ENCODE data around the gene TNFRSF25.

The TNFRSF25 gene

GRCh38 chr1:6417961-6418667 lies 47.9 kb downstream of the TNFRSF25 start:
- WGBS: 82% methylated on average over 8 of the region's 8 CpGs
- H3K4me1 ChIP-seq (ENCODE audit: insufficient read depth, low read length): peaks cover 14% of the 10 kb centered on the region; the same call in 1 of the 2 replicates

GRCh38 chr1:6416906-6417305 lies 49.1 kb downstream of the TNFRSF25 start:
- Histone ChIP-seq H3K4me3 (ENCODE audit: low read length) (no peak overlapping the region), H3K4me1 (ENCODE audit: insufficient read depth, low read length) (peaks cover 14% of the 10 kb centered on the region; the same call in 1 of the 2 replicates), H3K36me3 (ENCODE audit: insufficient read depth, low read length) (no peaks in the 10 kb centered on the region), H3K27ac (ENCODE audit: low read depth, low read length) (no peak overlapping the region), H3K9me3 (ENCODE audit: insufficient read depth, low read depth, low read length) (no peaks in the 10 kb centered on the region), H3K9ac (ENCODE audit: low read depth, low read length) (no peak overlapping the region), H3K27me3 (ENCODE audit: insufficient read depth, low read length) (peaks cover 90% of the 10 kb centered on the region)
- 94% methylated on average over 5 of the region's 5 CpGs for WGBS

More at GRCh38 chr1:6417961-6418667, 47.9 kb downstream of the TNFRSF25 start:
- Histone ChIP-seq H3K36me3 (ENCODE audit: insufficient read depth, low read length) (no peaks in the 10 kb centered on the region), H3K9ac (ENCODE audit: low read depth, low read length) (no peak overlapping the region), H3K27ac (ENCODE audit: low read depth, low read length) (no peak overlapping the region), H3K27me3 (ENCODE audit: insufficient read depth, low read length) (peaks cover 97% of the 10 kb centered on the region), H3K9me3 (ENCODE audit: insufficient read depth, low read depth, low read length) (no peaks in the 10 kb centered on the region), H3K4me3 (ENCODE audit: low read length) (no peak overlapping the region)

- Histone ChIP-seq H3K4me1 (ENCODE audit: insufficient read depth, low read length) (peaks cover 14% of the 10 kb centered on the region; the same call in 1 of the 2 replicates), H3K4me3 (ENCODE audit: low read length) (no peak overlapping the region), H3K27me3 (ENCODE audit: insufficient read depth, low read length) (peaks cover 86% of the 10 kb centered on the region), H3K9ac (ENCODE audit: low read depth, low read length) (no peak overlapping the region), H3K27ac (ENCODE audit: low read depth, low read length) (no peak overlapping the region), H3K36me3 (ENCODE audit: insufficient read depth, low read length) (no peaks in the 10 kb centered on the region), H3K9me3 (ENCODE audit: insufficient read depth, low read depth, low read length) (no peaks in the 10 kb centered on the region)
- WGBS: 81% methylated on average over 8 of the region's 8 CpGs
These were observed 49.7 kb downstream of the TNFRSF25 start for GRCh38 chr1:6416295-6416656.

- 82% methylated on average over 17 of the region's 17 CpGs for WGBS
- Histone ChIP-seq H3K4me1 (ENCODE audit: insufficient read depth, low read length) (peaks cover 9% of the 10 kb centered on the region; the same call in 1 of the 2 replicates), H3K27me3 (ENCODE audit: insufficient read depth, low read length) (peaks cover 78% of the 10 kb centered on the region), H3K9me3 (ENCODE audit: insufficient read depth, low read depth, low read length) (no peaks in the 10 kb centered on the region), H3K4me3 (ENCODE audit: low read length) (no peak overlapping the region), H3K9ac (ENCODE audit: low read depth, low read length) (no peak overlapping the region), H3K36me3 (ENCODE audit: insufficient read depth, low read length) (no peaks in the 10 kb centered on the region), H3K27ac (ENCODE audit: low read depth, low read length) (no peak overlapping the region)
These were observed 50.9 kb downstream of the TNFRSF25 start for GRCh38 chr1:6414881-6415626.

DNA sequence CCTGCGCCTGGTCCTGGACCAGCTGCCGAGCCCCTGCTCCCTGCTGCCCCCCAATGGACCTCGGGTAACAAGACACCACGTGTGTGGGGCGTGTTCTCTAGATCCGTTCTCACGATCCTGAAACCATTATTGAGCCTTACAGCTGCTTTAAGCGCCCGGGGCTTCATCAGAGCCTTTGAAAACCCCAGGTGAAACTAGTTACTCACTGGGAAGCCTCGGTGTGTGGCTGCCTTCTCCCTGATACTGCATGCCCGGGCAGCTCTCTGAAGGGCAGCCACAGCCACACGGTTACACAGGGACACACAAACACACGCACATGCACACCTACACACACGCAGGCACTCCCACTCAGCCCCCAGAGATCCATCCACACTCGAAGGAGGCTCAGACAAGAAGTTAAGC lies 51.5 kb downstream of the TNFRSF25 start:
- Histone ChIP-seq H3K4me1 (ENCODE audit: insufficient read depth, low read length) (peaks cover 9% of the 10 kb centered on the region; the same call in 1 of the 2 replicates), H3K4me3 (ENCODE audit: low read length) (no peak overlapping the region), H3K27me3 (ENCODE audit: insufficient read depth, low read length) (peaks cover 72% of the 10 kb centered on the region)

GRCh38 chr1:6412896-6413295 lies 53.1 kb downstream of the TNFRSF25 start:
- peaks cover 56% of the 10 kb centered on the region for H3K27me3 ChIP-seq (ENCODE audit: insufficient read depth, low read length)
- H3K36me3 ChIP-seq (ENCODE audit: insufficient read depth, low read length): no peaks in the 10 kb centered on the region
- no peak overlapping the region for H3K27ac ChIP-seq (ENCODE audit: low read depth, low read length)
- no peak overlapping the region for H3K4me3 ChIP-seq (ENCODE audit: low read length)
- 88% methylated on average over 6 of the region's 6 CpGs for WGBS
- H3K9ac ChIP-seq (ENCODE audit: low read depth, low read length): no peak overlapping the region
- H3K9me3 ChIP-seq (ENCODE audit: insufficient read depth, low read depth, low read length): no peaks in the 10 kb centered on the region
- peaks cover 9% of the 10 kb centered on the region; the same call in 1 of the 2 replicates for H3K4me1 ChIP-seq (ENCODE audit: insufficient read depth, low read length)

More for the DNA sequence above, 51.5 kb downstream of the TNFRSF25 start:
- WGBS: 10% methylated on average over 15 of the region's 15 CpGs
- Histone ChIP-seq H3K27ac (ENCODE audit: low read depth, low read length) (no peak overlapping the region), H3K36me3 (ENCODE audit: insufficient read depth, low read length) (no peaks in the 10 kb centered on the region), H3K9me3 (ENCODE audit: insufficient read depth, low read depth, low read length) (no peaks in the 10 kb centered on the region), H3K9ac (ENCODE audit: low read depth, low read length) (no peak overlapping the region)

All from HUES64 (cell line).